Lower leg skin (tissue), 4 donors: Measurements from ENCODE around the gene NOTCH1. TPM values are rescaled to one million over a fixed set of nuclear protein-coding genes. Genes with fewer than 3 reads are reported as not detected.

Experiments used
- DNase-seq, 2 donors: peaks; one replicate each; pipeline ENCODE4 v3.0.0-alpha.2; 2019; ENCODE audit warnings: low spot score in 2 of 2
- H3K4me3 ChIP-seq: fragments of 200-600 bp; sonication (generic); 2 replicates; pipeline ENCODE4 v1.5.1; 2017; ENCODE audit warnings: mild to moderate bottlenecking, low read depth; ENCODE audit not compliant: poor library complexity, severe bottlenecking
- POLR2A ChIP-seq, 2 donors: fragments of 450-650 bp; IDR thresholded peaks; one replicate each; pipeline ENCODE4 v1.6.1; 2016 to 2017; ENCODE audit warnings: antibody characterized with exemption in 2 of 2, mild to moderate bottlenecking in 1 of 2, moderate library complexity in 1 of 2
- WGBS, 2 donors: methylation state at CpG; one replicate each; pipeline ENCODE4 v1.1.5; 2018; 5-methylcytosine and 5-hydroxymethylcytosine counted together
- intact Hi-C: fragments of 100-400 bp; cut with DNase I; formaldehyde crosslinking; loops from one replicate; pipeline ENCODE4 v1.15.0; 2023; ENCODE audit warnings: low total_unique reads
- total RNA-seq, 4 donors: library from RNA; depleted of rRNA; stranded (reverse); fragments of >200 nt; gene quantifications; one replicate each; pipeline ENCODE4 v1.1.0, GENCODE V29; 2016
- TF ChIP-seq, protein P1 (sequence below), 3 donors: fragments of 450-650 bp; IDR thresholded peaks; one replicate each; pipeline ENCODE4 v1.5.1; 2016; ENCODE audit warnings: antibody characterized with exemption in 3 of 3, mild to moderate bottlenecking in 3 of 3, moderate library complexity in 2 of 3

The NOTCH1 gene
- total RNA-seq, 4 donors from 2014 or later = 79.7 to 95.3 (median 82.8) TPM

GRCh38 chr9:136586391-136586953 is 40.6 kb upstream of the NOTCH1 start:
- TF ChIP-seq, protein P1, sequence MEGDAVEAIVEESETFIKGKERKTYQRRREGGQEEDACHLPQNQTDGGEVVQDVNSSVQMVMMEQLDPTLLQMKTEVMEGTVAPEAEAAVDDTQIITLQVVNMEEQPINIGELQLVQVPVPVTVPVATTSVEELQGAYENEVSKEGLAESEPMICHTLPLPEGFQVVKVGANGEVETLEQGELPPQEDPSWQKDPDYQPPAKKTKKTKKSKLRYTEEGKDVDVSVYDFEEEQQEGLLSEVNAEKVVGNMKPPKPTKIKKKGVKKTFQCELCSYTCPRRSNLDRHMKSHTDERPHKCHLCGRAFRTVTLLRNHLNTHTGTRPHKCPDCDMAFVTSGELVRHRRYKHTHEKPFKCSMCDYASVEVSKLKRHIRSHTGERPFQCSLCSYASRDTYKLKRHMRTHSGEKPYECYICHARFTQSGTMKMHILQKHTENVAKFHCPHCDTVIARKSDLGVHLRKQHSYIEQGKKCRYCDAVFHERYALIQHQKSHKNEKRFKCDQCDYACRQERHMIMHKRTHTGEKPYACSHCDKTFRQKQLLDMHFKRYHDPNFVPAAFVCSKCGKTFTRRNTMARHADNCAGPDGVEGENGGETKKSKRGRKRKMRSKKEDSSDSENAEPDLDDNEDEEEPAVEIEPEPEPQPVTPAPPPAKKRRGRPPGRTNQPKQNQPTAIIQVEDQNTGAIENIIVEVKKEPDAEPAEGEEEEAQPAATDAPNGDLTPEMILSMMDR (IDR thresholded peaks at IDR 0.05) = no peak
- TF ChIP-seq POLR2A (IDR thresholded peaks at IDR 0.05) = no peak
- no peak overlapping the region for H3K4me3 ChIP-seq
- WGBS, 2 donors = 72 to 85% methylated on average over 10 to 21 of the region's 21 CpGs
- no peak for DNase-seq
- intact Hi-C loops = loop anchor here (2.0 kb wide), 1 partner anchor 20 kb away; no protein-coding TSS in a partner anchor

DNA sequence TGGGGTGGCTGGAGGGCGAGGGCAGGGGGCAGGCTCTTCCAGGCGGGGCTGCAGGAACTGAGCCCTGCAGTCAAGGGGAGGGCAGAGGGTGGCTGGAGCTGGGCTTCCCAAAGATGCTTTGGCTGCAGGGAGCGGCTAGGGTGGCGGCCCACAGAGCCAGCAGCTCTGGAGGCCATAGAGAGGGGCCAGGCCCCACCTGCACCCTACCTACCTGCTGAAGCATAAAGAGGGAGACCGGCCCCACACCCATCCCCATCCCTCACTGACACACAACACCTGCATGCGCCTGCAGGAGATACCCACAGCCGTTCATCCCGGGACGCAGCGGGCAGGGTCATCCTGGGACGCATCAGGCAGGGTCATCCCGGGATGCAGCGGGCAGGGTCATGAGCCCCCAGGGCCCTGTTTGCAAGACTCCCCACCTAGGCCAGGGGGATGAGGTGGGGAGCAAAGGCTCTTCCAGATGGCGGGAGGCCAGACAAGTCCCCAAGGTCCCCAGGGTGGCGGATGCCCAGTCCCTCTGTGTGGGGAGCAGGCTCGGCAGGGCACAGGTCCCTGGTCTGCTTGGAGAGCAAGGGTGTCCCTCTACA is 39.8 kb upstream of the NOTCH1 start:
- intact Hi-C loops = loop anchor here (2.0 kb wide), 1 partner anchor 21 kb away; no protein-coding TSS in a partner anchor
- H3K4me3 ChIP-seq = no peak overlapping the region
- TF ChIP-seq POLR2A (IDR thresholded peaks at IDR 0.05) = no peak
- TF ChIP-seq, protein P1 (IDR thresholded peaks at IDR 0.05) = no peak
- DNase-seq = no peak
- WGBS, 2 donors = 81 to 85% methylated on average over 15 to 16 of the region's 16 CpGs

DNA sequence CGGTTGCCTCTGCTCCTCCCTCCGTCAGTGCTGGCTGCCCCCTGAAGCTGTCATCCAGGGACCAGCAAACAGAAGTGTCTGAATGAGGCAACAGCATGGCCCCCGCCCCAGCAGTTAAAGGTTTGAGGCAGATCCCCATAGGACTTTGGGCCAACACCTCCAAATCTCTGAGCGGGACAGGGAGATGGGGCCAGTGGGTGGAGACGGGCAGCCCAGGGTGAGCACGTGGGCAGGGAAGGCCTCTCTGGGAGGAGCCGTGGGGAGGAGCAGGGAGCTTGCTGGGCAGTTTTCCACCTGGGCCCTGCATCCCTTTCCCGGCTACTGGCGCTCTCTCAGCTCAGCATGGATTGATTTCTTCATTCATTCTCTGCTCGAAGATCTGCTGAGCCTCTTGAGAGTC is 39.1 kb upstream of the NOTCH1 start:
- 25 to 28% methylated on average over 6 to 10 of the region's 10 CpGs for WGBS, 2 donors
- TF ChIP-seq, protein P1 (IDR thresholded peaks at IDR 0.05) = no peak
- TF ChIP-seq POLR2A (IDR thresholded peaks at IDR 0.05) = no peak
- intact Hi-C loops = no loop called here
- H3K4me3 ChIP-seq = no peak overlapping the region
- no peak for DNase-seq

DNA sequence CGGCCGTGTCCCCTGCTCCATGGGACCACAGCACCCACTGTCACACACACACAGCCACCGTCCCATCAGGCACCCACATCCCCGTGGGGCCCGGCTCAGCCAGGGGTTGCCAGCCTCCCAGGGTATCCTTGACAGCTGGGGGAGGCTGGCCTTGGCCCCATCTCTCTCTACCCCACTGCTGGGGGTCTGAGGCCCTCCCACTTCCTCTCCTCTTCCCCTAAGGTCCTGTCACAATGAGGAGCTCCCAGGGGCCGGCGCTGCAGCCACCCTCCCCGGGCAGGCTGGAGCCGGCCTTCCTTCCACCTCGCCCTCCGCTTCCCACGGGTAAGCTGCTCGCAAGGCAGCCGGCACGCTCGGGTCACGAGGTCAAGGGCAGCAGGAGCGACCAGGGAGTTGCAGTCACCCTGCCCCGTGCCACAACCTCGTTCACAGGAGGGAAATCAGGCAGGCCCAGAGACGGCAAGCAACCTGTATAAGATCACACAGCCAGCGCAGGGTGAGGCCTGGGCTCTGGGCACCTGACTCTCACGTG is 38.6 kb upstream of the NOTCH1 start:
- WGBS, 2 donors = 60 to 76% methylated on average over 21 to 23 of the region's 23 CpGs
- DNase-seq = no peak
- intact Hi-C loops = no loop called here
- H3K4me3 ChIP-seq = no peak overlapping the region
- no peak for TF ChIP-seq POLR2A (IDR thresholded peaks at IDR 0.05)
- TF ChIP-seq, protein P1 (IDR thresholded peaks at IDR 0.05) = no peak

GRCh38 chr9:136582977-136583735 is 37.3 kb upstream of the NOTCH1 start:
- WGBS, 2 donors = 72 to 76% methylated on average over 5 to 11 of the region's 11 CpGs
- intact Hi-C loops = no loop called here
- TF ChIP-seq POLR2A (IDR thresholded peaks at IDR 0.05) = no peak
- TF ChIP-seq, protein P1 (IDR thresholded peaks at IDR 0.05) = no peak
- no peak overlapping the region for H3K4me3 ChIP-seq
- DNase-seq = no peak
